DMS114 treated with DMSO at 0.1 percent for 48 hours (cell line): Measurements from ENCODE around the gene B4GALNT3.

Experiments used
- DNase-seq: peaks from one replicate; lab custom pipeline; 2025; ENCODE audit not compliant: unreplicated experiment; lab: John Stamatoyannopoulos, UW

Gene B4GALNT3

DNA sequence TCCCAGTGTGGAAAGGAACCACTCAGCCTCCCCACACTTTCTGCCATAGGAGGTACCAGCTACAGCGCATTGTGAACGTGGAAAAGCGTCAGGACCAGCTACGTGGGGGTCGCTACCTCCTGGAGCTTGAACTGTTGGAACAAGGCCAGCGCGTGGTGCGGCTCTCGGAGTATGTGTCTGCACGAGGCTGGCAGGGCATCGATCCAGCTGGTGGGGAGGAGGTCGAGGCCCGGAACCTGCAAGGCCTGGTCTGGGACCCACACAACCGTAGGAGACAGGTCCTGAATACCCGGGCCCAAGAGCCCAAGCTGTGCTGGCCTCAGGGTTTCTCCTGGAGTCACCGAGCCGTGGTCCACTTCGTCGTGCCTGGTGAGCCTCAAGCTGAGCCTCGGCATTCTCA lies 96.8 kb downstream of the B4GALNT3 start:
- no peak for DNase-seq

DNA sequence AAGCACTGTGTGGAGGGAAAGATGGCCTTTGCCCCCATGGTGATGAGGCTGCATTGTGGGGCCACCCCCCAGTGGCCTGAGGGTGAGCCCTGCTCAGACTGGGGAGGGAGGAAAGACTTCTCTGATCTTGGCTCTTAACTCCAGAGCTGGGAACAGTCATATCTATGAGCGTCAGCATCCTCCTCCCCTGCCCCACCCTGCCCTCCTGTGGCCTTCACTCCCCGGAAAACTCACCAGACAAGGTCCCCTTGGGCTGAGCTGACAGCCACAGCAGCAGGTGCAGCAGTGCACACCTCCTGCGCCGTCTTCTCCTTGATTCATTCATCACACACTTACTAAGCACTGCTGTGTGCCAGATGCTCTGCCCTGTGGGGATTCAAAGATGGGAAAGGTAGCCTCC lies 98.8 kb downstream of the B4GALNT3 start:
- no peak for DNase-seq

DNA sequence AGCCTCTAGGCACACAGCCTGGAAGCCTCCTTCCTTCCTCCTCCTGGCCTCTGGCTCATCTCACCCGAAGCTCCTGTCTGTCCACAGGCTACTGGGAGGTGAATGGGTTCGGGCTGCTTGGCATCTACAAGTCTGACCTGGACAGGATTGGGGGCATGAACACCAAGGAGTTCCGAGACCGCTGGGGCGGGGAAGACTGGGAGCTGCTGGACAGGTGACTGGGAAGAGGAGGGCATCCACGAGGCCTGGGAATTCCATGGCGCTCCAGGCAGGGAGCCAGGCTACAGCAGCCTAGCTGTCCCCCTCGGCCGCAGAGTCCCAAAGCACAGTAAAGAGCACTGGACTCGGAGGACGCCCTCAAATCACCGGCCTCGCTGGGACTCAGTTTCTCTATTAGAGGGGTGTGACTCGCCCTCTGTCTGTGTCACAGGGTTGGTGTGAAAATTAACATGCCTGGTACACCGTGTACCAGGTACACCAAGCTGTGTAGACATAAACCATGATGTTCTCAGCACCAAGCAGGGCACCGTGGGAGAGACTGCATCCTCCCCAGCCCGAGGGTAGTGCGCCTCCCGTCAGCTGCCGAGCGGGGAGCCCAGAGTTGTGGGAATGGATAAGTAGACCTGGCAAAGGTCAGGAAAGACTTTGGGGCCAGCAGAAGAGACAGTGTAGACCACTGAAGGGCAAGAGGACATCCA lies 99.6 kb downstream of the B4GALNT3 start:
- no peak for DNase-seq

DNA sequence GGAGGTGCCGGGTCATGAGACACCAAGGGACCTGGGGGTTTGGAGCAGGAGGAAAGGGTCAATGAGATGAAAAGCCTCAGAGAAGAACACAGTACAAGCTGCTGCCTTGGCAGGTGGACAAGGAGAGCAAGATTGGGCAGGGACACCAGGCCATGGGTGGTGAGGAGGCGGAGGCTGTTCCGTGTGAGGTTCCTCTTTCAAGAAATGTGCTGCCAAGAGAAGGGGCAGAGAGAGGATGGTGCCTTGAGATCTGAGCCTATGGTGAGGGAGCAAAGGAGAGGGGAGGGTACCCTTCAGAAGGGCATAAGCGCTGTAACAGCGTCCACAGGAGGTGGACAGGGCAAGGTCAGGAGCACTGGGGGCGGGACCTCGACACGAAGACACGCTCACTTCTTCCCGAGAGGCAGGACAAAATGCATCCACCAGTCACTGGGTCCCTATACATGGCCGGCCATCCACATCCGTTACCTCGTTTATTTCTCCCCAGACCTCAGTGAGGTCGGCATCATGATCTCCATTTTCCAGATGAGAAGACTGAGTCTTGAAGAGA lies 100.2 kb downstream of the B4GALNT3 start:
- DNase-seq: no peak

DNA sequence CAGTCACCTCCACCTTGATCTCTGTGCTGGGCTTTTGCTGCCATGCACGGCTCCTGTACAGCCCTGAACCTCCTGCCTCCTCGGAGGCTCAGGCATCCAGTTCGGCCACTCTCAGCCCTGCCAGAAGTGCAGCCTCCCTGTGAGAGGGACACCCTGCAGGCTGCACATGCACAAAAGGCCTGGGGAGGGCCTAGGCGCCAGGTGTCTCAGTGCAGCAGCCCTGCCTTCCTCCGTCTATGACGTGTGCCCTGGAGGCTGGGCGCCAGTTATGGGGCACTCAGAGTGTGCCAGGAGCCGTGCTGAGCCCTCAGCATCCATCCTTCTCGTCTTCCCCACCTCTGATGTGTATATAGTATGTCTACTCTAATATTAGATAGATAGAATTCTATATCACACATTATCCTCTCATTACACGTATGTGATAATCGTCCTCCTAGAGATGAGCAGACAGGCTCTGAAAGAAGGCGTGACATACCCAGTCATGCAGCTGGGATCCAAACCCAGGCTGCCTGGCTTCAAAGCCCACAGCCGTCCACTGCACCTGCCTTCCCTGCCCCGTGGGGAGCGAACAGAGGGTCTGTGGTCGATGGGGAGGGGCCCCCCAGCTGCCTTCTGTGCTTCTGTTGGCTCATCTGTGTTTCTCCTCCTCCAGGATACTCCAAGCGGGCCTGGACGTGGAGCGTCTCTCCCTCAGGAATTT lies 101.1 kb downstream of the B4GALNT3 start:
- DNase-seq: no peak

DNA sequence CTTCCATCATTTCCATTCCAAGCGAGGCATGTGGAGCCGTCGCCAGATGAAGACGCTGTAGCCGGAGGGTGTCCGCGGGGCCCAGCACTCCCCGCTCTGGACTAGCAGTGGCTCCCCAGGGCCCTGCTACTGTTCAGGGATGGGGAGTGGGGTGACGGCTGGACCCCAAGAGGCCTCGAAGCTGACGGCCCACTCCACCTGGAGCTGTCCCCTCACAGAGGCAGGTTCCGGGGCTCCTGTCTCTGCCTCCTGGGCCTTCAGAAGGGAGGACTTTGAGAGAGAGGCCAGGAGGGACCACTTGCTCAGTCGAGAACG lies 101.6 kb downstream of the B4GALNT3 start:
- no peak for DNase-seq

DNA sequence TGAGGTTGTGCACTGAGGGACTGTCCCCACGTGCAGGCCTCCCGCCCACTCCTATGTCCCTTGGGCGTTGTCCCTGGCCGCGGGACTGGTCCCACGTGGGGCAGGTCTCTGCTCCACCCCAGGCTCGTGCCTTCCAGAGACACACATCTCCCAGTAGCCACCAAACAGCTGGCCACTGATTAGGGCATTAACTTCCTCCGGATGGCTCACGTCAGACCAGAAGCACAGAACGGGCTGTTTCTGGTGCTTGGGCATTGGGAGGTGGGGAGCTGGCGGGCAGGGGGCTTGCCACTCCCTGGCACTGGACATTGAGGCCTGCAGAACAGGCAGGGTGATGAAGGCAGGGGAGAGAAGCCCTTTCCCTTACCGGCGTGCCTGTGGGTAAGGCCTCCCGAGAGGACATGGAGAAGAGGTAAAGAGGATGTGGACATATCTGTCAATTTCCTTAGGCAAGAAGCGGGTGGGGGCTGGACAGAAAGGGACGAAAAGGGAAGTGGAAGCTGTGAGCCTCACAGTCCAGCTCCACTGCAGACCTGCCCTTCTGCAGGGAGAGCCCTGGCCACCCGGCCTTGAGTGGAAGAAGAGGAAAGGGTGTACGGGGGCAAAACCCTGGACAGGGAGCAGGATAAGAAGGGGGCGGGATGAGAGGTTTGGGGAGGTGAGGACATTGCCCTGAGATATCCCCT lies 102.3 kb downstream of the B4GALNT3 start:
- DNase-seq: no peak

DNA sequence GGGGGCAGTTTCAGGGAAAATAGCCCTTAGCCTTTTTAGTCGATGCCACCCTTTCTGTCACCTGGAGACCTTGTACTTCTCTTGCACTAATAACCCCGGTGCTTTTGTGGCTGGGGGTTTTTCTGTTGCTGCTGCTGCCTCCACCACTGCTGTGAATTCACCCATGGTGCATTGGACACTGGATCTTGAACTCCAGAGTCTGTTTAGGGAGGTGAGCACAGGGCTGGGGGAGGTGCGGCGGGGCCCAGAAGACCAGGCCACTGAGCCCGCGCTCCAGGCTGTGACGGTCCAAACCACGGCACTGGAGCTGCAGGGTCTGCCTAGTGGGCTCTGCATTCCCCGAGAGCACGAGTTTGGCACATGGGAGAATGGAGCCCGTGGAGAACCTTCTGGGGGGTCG lies 102.9 kb downstream of the B4GALNT3 start:
- DNase-seq: no peak

DNA sequence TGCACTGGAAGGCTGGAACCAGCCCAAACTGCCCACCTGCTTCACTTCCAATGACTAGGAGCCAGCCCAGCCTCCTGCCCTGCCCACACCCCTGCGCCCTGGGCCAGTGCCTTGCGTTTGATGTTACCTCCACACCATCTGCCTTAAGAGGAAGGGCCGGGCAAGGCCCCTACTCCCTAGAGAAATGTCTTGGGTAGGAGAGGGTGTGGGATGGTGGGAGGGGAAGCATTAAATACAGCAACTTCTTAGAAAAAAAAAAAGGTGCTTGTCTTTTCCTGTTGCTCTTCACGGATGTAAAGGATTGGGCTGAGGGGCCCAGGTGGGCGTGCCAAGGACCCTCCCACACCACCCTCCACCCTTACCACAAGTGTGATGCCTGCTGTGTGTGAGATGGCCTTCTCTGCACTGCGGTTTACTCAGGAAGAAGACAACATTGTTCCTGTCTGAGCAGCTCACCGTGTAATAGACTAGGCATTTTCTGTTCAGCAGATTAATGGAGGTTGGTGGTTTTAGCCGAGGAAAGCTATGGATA lies 103.6 kb downstream of the B4GALNT3 start:
- DNase-seq: no peak

DNA sequence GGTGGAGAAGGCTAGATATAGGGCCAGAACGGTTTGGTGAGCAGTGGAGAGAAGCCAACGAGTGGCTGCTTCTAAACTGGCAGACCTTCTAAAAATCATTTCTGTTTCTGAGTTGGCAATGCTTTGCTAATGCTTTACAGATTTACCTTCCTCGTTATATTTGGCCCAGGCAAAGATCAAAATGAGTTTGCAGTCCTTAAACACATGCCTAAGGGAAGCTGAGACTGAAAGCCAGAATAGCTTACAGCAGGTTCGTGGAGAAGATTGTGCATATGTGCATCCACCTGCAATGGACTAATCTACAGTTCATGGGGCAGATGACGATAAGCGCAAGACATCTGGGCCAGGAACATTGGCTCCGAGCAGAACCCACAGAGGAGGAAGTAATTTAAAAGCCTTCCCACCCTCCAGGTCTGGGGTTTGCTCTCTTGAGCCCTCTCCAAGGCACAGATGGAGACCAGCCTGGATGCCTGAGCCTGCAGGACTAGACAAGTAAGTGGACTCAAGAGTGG lies 104.1 kb downstream of the B4GALNT3 start:
- DNase-seq: no peak

DNA sequence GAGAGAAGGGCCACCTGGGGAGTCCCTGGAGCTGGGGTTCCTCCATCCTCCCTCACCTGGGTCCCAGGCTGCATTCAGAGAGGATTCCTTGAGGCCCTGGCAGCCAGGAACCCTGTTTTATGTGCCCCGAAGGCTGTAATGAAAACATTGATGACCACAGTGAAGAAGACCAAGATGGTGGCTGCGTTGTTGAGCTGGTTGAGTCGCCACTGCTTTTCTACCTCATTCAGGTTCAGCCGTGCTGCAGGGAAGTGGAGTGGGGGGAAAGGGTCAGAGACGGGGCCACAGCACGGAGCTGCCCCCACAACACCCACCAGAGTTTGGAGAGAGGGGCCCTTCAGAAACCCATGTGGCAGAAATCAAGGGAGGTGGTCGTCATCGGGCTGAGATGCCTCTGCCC lies 105.4 kb downstream of the B4GALNT3 start:
- no peak for DNase-seq

DNA sequence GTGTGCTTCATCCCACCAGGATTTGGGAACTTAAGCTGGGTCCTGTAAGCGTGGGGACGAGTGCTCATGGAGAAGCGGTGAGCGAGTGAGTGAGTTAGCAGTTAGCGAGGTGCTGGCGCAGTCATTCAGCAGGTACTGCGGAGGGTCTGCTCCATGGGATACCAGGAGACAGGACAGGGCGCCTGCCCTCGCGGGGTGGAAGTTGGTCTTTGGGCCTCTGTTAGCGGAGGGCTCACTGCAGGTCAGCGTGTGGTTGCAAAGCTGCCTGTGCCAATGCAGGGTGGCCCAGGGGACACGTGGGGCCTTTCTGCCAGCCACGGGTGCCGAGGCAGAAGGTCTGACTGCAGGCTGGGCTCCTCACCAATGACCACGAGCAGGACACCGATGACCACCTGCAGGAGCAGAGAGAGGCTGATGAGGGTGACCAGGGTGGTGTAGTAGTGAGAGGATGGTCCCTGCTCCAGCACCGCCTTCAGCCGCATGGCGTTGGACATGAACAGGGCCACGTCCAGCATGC lies 105.9 kb downstream of the B4GALNT3 start:
- no peak for DNase-seq

DNA sequence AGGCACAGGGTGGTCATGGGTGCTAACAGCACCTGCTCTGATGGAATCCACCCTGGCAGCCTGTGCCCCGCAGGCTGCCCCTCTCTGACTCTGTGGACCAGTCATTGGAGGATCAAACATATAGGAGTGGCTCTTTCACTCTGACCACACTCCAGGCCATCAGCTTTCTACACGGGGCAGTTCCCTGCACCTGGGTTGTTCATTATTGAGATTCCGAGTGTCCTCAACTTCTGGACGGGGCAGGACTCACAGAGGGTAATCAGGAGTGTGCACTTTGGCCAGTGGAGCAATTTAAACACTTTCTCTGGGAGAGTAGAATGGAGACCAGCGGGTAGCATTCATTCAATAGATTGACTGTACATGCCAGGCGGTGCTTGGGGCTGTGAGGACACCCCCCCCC lies 108.7 kb downstream of the B4GALNT3 start:
- DNase-seq: no peak

DNA sequence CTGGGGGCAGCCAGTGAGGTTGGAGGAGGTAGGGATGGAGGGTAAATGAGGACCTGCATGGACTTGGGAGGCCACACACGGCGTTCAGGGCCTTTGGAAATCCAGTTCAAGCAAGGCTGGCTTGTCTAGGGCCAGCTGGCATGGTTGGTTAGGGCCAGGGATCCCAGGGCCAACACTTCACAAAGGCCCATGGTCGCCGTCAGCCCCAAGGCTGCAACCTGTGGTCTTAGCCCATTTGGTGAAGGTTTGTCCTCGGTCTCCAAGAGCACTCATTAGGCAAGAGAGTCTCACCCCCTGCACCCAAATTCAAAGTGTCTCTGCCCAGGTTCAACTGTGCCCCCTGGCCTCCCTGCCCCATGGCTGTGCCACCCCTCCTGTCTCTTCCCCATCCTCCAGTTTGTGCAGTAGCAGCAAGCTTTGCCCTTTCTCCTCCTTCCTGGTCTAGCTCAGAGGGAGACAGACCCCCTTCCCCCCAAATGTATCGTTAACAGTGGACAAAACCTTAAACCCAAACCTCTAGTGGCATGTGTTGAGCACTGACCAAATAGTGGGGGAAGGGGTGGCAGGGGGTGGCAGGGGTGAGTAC lies 109.4 kb downstream of the B4GALNT3 start:
- no peak for DNase-seq

DNA sequence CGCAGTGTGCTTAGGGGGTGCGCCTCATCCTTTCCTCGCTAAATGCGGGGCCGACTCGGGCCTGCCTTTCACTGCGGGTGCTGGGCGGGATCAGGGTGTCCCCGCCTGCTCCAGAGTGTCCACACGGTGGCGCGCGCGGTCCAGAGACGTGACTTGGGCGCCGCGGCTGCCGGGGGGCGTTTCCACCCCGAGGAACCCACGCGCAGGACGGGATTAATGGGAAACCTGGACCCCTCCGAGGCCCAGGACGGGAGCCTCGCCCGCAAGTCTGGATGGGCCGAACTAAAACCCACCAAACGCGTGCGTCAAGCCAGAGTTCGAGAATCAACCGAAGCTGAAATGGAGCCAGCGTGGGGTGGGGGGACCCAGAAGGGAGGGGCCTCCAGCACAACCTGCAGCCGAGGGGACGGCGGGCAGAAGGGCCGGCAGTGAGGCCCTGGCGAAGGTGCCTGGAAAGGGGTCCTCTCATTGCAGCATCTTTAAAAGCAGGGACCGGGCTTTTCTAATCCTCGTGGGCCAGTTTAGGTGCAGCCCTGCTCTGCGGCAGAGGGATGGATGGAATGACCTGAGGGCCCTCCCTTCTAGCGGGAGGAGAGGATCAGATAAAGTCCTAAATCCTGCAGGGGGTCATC lies 110.2 kb downstream of the B4GALNT3 start:
- peak; percentile 56 for DNase-seq

DNA sequence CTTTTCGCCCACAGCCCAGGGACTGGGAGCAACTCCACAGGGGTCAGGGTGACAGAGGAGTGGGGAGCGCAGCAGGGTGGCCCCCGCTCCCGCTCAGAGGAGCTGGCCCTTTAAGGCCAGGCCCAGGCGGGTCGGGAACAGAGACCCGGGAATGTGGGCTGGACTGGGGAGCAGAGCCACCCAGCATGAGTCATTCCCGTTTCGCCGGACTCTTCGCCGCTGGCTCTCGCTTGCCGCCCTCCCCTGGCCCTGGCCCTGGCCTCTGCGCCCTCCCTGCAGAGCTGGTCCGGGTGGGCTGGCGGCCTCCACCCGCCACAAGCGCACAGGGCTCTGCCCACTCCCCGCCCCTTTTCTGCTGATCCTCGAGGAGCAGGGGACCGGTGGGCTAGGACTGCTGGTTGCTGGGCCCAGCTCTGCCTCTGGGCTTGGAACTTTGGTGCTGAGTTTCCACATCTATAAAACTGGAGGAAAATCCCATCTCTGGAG lies 110.7 kb downstream of the B4GALNT3 start:
- DNase-seq: no peak

DNA sequence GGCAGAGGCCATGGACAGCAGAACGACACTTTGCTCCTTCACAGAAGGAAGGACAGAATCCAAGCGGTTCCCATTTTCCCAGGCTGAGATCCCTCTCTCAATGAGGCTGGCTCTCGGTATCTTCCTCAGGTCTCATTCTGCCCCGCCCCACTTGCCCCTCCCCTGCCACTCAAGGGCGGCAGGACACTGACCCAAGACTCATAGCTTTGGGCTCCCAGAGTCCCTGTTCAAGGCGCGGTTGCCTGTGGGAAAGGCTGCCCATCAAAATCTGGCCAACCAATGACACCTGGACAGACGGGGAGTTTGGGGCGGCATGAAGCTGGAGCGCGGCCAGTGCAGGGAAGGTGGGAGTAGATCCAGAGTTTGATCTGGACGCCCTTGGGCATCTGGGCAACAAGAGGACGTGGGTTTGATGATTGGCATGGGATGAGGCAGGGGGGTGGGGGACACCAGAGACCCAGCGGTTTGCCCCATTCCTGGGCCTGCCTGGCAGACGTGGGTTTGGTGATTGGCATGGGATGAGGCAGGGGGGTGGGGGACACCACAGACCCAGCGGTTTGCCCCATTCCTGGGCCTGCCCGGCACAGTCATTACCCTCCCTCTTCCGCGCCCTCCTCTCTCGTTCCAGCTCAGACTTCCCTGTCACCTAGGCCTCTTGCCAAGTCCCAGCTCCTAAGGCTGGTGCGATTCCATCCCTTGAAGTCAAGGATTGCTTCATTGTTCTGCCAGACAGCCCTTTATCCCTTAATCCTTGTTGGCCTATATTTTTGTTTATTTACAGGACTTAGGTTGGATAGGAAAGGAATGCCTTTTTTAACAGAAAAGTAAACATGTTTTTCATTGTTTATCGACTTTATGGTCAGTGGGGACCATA lies 111.4 kb downstream of the B4GALNT3 start:
- DNase-seq: peak; percentile 13

DNA sequence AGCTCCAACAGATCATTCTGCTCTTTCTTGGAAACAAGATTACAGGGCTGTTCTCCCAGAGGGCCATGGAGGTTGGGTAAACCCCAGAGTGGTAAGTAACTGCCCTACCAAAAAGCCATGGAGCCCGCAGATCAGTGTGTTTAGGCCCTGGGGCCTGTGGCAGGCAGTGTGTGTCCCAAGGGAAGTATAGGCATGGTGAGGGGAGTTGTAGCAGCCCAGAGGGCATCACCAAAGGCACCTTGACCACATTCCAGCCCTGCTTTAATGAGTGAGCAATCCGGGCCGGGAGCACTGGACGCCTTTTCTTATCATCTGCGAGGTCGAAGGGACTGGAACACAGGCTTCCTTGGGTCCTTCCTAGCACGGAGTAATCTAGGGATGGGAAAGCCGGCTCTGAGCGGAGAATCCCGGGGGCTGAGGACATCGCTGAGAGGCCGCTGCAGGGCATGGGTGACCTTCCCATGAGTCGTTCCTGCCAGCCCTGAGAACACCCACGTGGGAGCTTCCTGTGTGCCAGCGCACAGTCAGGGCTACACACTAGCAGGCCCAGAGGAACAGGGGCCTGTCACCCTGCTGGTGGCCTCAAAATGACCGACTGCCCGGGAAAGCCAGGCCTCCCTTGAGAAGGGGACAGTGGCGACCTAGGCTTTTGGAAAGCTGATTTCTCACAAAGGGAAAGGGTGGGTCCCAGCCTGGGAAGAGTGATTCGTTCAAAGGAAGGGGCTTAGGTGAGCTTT lies 112.2 kb downstream of the B4GALNT3 start:
- DNase-seq: no peak

DNA sequence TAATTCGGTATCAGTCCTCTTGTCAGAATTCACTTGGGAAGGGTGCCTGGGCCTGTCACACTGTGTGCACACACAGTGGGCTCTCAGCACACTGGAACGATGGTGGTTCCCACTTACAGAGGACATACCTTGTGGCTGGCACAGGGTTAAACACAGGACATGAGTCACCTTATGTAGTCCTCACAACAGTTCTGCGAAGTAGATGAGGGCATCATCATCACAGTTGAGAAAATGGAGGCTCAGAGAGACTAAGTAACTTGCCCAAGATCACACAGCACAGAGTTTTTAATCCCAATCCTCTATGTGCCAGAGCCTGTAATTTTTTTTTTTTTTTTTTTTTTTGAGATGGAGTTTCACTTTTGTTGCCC lies 112.8 kb downstream of the B4GALNT3 start:
- no peak for DNase-seq
